ENCODE measurements around the gene MTTP. TPM values are rescaled to one million over a fixed set of nuclear protein-coding genes. Genes with fewer than 3 reads are reported as not detected.

MTTP gene
- total and polyA plus RNA-seq, 2 experiments from 2014 or later, result 0.08 to 0.14 TPM

- H3K27ac Mint-ChIP-seq, result no peak overlapping the region
- no peaks in the 10 kb centered on the region for H3K36me3 Mint-ChIP-seq (ENCODE audit: low read depth)
- no peak for DNase-seq (ENCODE audit: low spot score)
- H3K4me1 Mint-ChIP-seq, result peaks cover 45% of the 10 kb centered on the region
- H3K4me2 ChIP-seq, result peak overlapping the region; percentile 21; the same call in 1 of the 2 replicates
- no peak overlapping the region for H3K27ac ChIP-seq (ENCODE audit: low read depth)
- TF ChIP-seq EZH2 (IDR thresholded peaks at IDR 0.05; ENCODE audit: low read depth, unreplicated experiment) (no peak), ZNF462 (CRISPR knock-in tag; IDR thresholded peaks at IDR 0.05) (no peak), EZH2phosphoT487 (IDR thresholded peaks at IDR 0.05; ENCODE audit: unreplicated experiment) (no peak), ZNF114 (CRISPR knock-in tag; IDR thresholded peaks at IDR 0.05) (no peak), CREB1 (CRISPR knock-in tag; IDR thresholded peaks at IDR 0.05; ENCODE audit: low read depth) (no peak), REST (IDR thresholded peaks at IDR 0.05; ENCODE audit: unreplicated experiment) (no peak), ZNF331 (CRISPR knock-in tag; IDR thresholded peaks at IDR 0.05; ENCODE audit: low read depth) (no peak), STAT1 (IDR thresholded peaks at IDR 0.05; ENCODE audit: unreplicated experiment) (no peak), CTCF (conservative IDR thresholded peaks at IDR 0.05; ENCODE audit: low read depth in 2 of 2) (no peak), NANOG (IDR thresholded peaks at IDR 0.05; ENCODE audit: borderline replicate concordance) (no peak), POLR2AphosphoS5 (IDR thresholded peaks at IDR 0.05; ENCODE audit: low read depth) (no peak), ETS1 (IDR thresholded peaks at IDR 0.05) (no peak), JUNB (IDR thresholded peaks at IDR 0.05; ENCODE audit: unreplicated experiment) (no peak)
- peaks cover 24% of the 10 kb centered on the region for H3K4me1 ChIP-seq (ENCODE audit: insufficient read depth)
- H3K36me3 ChIP-seq (ENCODE audit: insufficient read depth), result no peaks in the 10 kb centered on the region
- H3K79me2 ChIP-seq (replicated peaks; ENCODE audit: insufficient read depth), result no peaks in the 10 kb centered on the region
- H2AFZ ChIP-seq, result no peak overlapping the region
- peaks cover 44% of the 10 kb centered on the region for H3K27me3 Mint-ChIP-seq (ENCODE audit: insufficient read depth, low read depth, poor library complexity)
- H3K4me3 ChIP-seq, result no peak overlapping the region
- no peaks in the 10 kb centered on the region for H3F3A ChIP-seq (replicated peaks; ENCODE audit: low read depth)
- no peak for ATAC-seq
- H4K20me1 ChIP-seq (replicated peaks; ENCODE audit: insufficient read depth), result no peaks in the 10 kb centered on the region
- H3K9me2 ChIP-seq (ENCODE audit: insufficient read depth), result no peaks in the 10 kb centered on the region
- H3K27me3 ChIP-seq (ENCODE audit: insufficient read depth), result peaks cover 11% of the 10 kb centered on the region; the same call in 1 of the 2 replicates
- no peak overlapping the region for H3K4me3 Mint-ChIP-seq
- no peaks in the 10 kb centered on the region for H3K9me3 Mint-ChIP-seq
Measured at GRCh38 chr4:99647071-99647470, 72.4 kb downstream of the MTTP start.
